Measurements from ENCODE around the gene CCBE1. TPM values are rescaled to one million over a fixed set of nuclear protein-coding genes. Genes with fewer than 3 reads are reported as not detected.

Gene CCBE1
- total RNA-seq, 3 donors from 2014 or later (not counting 1 experiment from before 2014, with no cell fraction given) = 0.05 TPM; not detected in 2

- no peak overlapping the region for H3K4me3 ChIP-seq (ENCODE audit: low read length)
- H3K9me3 Mint-ChIP-seq = peaks cover 10% of the 10 kb centered on the region in 2 donors
- H3K27ac Mint-ChIP-seq = no peak overlapping the region
- H3K4me1 Mint-ChIP-seq = no peaks in the 10 kb centered on the region
- intact Hi-C loops (cut with micrococcal nuclease) = no loop called here
- H3K36me3 ChIP-seq (ENCODE audit: control insufficient read depth, insufficient read depth, low read length) = no peaks in the 10 kb centered on the region
- no peak for TF ChIP-seq CTCF (IDR thresholded peaks at IDR 0.05)
- no peaks in the 10 kb centered on the region for H3K36me3 Mint-ChIP-seq
- H3K27me3 Mint-ChIP-seq (ENCODE audit: low read depth in 2 of 2) = peaks cover 0 to 4% of the 10 kb centered on the region in 2 donors
- H3K4me3 Mint-ChIP-seq = no peak overlapping the region
- DNase-seq (no peak), ATAC-seq (no peak)
- WGBS (ENCODE audit: insufficient coverage) = 55% methylated on average over 2 of the region's 3 CpGs
- no peaks in the 10 kb centered on the region for H3K27me3 ChIP-seq (ENCODE audit: control insufficient read depth, insufficient read depth, low read length)
- no peak overlapping the region for H3K27ac ChIP-seq (ENCODE audit: low read length)
- no peaks in the 10 kb centered on the region for H3K9me3 ChIP-seq (ENCODE audit: control insufficient read depth, insufficient read depth, low read length)
- H3K4me1 ChIP-seq (ENCODE audit: control insufficient read depth, insufficient read depth, low read length) = no peaks in the 10 kb centered on the region
Measured at GRCh38 chr18:59565957-59566356, 131.3 kb downstream of the CCBE1 start.

GRCh38 chr18:59564561-59564960, 132.7 kb downstream of the CCBE1 start:
- no peak overlapping the region for H3K4me3 ChIP-seq (ENCODE audit: low read length)
- Mint-ChIP-seq H3K27me3 (ENCODE audit: low read depth in 2 of 2) (peaks cover 0 to 4% of the 10 kb centered on the region in 2 donors), H3K36me3 (no peaks in the 10 kb centered on the region), H3K9me3 (peaks cover 10% of the 10 kb centered on the region in 2 donors), H3K4me3 (no peak overlapping the region), H3K27ac (no peak overlapping the region), H3K4me1 (no peaks in the 10 kb centered on the region)
- intact Hi-C loops (cut with micrococcal nuclease) = no loop called here
- H3K36me3 ChIP-seq (ENCODE audit: control insufficient read depth, insufficient read depth, low read length) = no peaks in the 10 kb centered on the region
- ATAC-seq (no peak), DNase-seq (no peak)
- TF ChIP-seq CTCF (IDR thresholded peaks at IDR 0.05) = no peak
- no peak overlapping the region for H3K27ac ChIP-seq (ENCODE audit: low read length)
- no peaks in the 10 kb centered on the region for H3K27me3 ChIP-seq (ENCODE audit: control insufficient read depth, insufficient read depth, low read length)
- H3K9me3 ChIP-seq (ENCODE audit: control insufficient read depth, insufficient read depth, low read length) = no peaks in the 10 kb centered on the region
- no peaks in the 10 kb centered on the region for H3K4me1 ChIP-seq (ENCODE audit: control insufficient read depth, insufficient read depth, low read length)
- WGBS (ENCODE audit: insufficient coverage) = 88% methylated on average over 3 of the region's 3 CpGs

DNA sequence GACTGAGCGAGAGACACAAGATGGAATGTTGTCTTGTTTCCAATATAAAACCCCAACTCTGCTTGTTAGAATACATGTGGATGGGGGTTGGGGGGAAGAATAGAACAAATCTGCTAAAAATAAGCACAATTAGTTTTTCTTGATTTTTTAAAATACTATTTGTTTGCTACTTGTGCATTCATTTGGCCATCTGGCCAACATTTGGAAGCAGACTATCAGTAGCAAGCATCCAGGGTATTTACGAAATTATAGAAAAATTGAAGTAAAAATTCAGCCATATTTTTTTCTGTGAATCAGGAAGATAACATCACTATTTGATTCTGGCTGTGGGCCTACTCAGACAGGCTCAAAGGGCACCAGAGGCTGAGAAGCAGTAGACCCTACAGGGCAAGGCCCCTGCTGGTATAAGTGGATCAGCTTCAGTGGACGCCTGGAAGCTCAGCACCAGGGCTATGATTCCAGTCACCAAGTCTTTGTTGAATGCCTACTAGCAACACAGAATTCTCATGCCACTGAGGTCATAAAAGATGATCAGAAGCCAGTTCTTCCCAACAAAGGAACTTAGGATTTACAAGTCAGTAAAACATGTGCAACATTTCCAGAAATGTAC, 133.9 kb downstream of the CCBE1 start:
- Mint-ChIP-seq H3K36me3 (no peaks in the 10 kb centered on the region), H3K4me3 (no peak overlapping the region), H3K4me1 (no peaks in the 10 kb centered on the region), H3K27ac (no peak overlapping the region), H3K27me3 (ENCODE audit: low read depth in 2 of 2) (peaks cover 0 to 4% of the 10 kb centered on the region in 2 donors), H3K9me3 (peaks cover 7 to 10% of the 10 kb centered on the region in 2 donors)
- H3K9me3 ChIP-seq (ENCODE audit: control insufficient read depth, insufficient read depth, low read length) = no peaks in the 10 kb centered on the region
- no peak overlapping the region for H3K27ac ChIP-seq (ENCODE audit: low read length)
- ATAC-seq (no peak), DNase-seq (no peak)
- H3K27me3 ChIP-seq (ENCODE audit: control insufficient read depth, insufficient read depth, low read length) = no peaks in the 10 kb centered on the region
- H3K36me3 ChIP-seq (ENCODE audit: control insufficient read depth, insufficient read depth, low read length) = no peaks in the 10 kb centered on the region
- intact Hi-C loops (cut with micrococcal nuclease) = no loop called here
- no peaks in the 10 kb centered on the region for H3K4me1 ChIP-seq (ENCODE audit: control insufficient read depth, insufficient read depth, low read length)
- no peak overlapping the region for H3K4me3 ChIP-seq (ENCODE audit: low read length)
- no peak for TF ChIP-seq CTCF (IDR thresholded peaks at IDR 0.05)
- 87% methylated on average over 2 of the region's 3 CpGs for WGBS (ENCODE audit: insufficient coverage)

DNA sequence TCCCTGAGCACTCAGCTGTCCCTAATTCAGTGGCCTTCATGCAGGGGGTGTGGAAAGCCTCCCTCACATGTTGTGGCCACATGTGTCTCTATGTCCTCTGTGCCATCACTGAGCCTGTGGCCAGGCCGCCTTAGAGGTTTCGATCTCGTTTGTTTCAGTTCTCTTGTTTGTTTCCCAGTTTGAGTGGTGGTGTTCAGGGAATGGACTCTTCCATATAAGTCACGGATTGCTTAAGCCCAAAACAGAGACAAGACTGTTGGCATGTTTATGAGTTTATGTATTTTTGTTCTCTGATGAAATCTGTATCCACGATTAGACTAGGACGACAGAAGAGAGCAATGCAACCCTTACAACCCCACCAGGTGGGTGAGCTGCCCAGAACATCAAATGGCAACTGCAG, 134.5 kb downstream of the CCBE1 start:
- ATAC-seq (no peak), DNase-seq (no peak)
- no peak overlapping the region for H3K4me3 ChIP-seq (ENCODE audit: low read length)
- Mint-ChIP-seq H3K4me1 (no peaks in the 10 kb centered on the region), H3K36me3 (peaks cover 4% of the 10 kb centered on the region), H3K27ac (no peak overlapping the region), H3K9me3 (peaks cover 8 to 13% of the 10 kb centered on the region in 2 donors), H3K27me3 (ENCODE audit: low read depth in 2 of 2) (peaks cover 0 to 4% of the 10 kb centered on the region in 2 donors), H3K4me3 (no peak overlapping the region)
- TF ChIP-seq CTCF (IDR thresholded peaks at IDR 0.05) = no peak
- intact Hi-C loops (cut with micrococcal nuclease) = no loop called here
- H3K36me3 ChIP-seq (ENCODE audit: control insufficient read depth, insufficient read depth, low read length) = no peaks in the 10 kb centered on the region
- no peaks in the 10 kb centered on the region for H3K9me3 ChIP-seq (ENCODE audit: control insufficient read depth, insufficient read depth, low read length)
- no peaks in the 10 kb centered on the region for H3K4me1 ChIP-seq (ENCODE audit: control insufficient read depth, insufficient read depth, low read length)
- WGBS (ENCODE audit: insufficient coverage) = 69% methylated on average over 6 of the region's 6 CpGs
- no peaks in the 10 kb centered on the region for H3K27me3 ChIP-seq (ENCODE audit: control insufficient read depth, insufficient read depth, low read length)
- no peak overlapping the region for H3K27ac ChIP-seq (ENCODE audit: low read length)

Measured in natural killer cell (primary cell).